CD4-positive, alpha-beta T cell treated with Interleukin-4 for 1 hour (primary cell): ENCODE data around the gene ABCG1.

Source experiments
- DNase-seq, 2 donors: peaks; one replicate each; pipeline ENCODE4 v3.0.0-alpha.2; 2020 to 2022

The ABCG1 gene

DNA sequence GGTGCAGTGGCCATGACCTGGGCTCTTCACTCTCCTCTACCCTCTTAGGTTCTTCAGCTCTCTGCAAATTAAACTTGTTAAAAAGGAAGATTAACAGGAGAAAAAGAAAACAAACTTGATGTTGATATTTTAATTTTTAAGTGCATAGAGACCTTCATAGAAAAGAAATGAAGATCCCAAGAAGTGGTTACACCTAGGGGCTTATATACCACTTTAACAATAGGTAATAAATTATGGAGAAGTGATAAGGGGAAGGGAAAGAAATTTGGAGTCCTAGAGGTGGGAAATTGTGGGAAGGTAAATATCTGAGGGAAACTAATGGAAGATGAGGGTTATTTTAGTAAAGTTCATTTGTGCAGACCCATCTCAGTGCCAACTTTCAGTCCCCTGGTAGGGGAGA, 112.7 kb downstream of the ABCG1 start:
- DNase-seq: no peak

- no peak for DNase-seq
Observed at GRCh38 chr21:42332557-42333317, 113.8 kb downstream of the ABCG1 start.

DNA sequence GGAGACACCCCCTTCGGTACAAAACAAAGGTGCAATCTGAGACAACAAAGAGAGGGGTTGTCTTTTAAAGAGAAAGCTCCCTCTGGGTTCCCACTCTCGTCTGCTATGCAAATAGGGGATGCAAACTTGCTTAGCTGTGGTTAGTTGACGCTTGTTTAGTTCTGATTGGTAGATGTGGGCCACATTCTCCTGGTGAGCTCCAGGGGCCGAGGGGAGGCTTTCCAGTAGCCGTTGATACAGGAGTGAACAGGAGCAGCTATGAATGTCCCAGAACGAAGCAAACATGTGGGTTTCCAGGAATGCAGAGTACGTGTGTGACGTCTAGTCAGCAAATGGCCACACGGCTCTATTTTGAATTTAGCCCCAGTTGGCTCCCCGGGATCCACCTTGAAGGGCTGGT, 117.1 kb downstream of the ABCG1 start:
- DNase-seq: no peak

GRCh38 chr21:42337276-42337675, 118.3 kb downstream of the ABCG1 start:
- DNase-seq: no peak

GRCh38 chr21:42337830-42338728, 119.1 kb downstream of the ABCG1 start:
- peak; percentile 83 to 84 for DNase-seq

DNA sequence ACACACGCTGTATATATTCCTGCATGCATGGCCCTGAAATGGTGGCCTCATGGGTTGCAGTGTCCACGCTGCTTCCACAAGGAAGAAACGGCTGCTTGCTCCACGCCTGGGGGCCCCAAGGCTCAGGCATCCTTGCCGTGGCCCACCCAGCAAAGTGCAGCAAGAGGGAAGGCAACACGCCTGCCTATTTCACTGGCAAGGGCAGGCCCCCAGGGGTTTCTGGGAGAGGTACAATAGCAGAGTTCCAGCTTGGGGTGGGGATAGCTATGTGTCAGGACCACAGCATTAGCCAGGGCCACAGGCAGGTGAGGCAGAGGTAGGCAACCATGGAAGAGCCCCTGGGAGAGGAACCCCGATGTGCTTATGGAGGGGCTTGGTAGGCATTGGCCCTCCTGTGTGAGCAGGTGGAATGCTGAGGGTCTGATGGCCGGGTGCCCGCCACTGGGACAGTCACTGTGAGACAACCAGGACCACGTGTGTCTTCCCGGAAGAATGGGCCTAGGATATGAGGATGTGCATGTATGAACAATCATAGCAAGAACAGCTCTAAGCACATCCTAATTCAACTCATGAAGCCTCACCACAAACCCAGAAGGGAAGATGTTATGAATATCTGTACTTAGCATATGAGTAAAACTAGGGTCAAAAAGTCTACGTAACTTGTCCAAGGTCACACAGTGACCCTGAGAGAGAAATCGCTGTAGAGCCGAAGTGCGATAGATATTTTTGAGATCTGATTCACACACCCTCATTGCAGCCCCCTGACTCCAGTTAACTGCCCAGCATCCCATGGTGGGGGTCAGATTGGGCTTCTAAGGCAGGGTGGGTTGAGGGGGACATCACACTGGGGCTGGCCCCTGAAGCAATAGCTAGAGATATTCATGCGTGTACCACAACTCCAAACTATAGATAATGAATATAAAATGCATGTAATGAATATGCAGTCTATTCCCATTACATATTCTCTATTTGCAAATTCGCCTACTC, 120.1 kb downstream of the ABCG1 start:
- DNase-seq: no peak

DNA sequence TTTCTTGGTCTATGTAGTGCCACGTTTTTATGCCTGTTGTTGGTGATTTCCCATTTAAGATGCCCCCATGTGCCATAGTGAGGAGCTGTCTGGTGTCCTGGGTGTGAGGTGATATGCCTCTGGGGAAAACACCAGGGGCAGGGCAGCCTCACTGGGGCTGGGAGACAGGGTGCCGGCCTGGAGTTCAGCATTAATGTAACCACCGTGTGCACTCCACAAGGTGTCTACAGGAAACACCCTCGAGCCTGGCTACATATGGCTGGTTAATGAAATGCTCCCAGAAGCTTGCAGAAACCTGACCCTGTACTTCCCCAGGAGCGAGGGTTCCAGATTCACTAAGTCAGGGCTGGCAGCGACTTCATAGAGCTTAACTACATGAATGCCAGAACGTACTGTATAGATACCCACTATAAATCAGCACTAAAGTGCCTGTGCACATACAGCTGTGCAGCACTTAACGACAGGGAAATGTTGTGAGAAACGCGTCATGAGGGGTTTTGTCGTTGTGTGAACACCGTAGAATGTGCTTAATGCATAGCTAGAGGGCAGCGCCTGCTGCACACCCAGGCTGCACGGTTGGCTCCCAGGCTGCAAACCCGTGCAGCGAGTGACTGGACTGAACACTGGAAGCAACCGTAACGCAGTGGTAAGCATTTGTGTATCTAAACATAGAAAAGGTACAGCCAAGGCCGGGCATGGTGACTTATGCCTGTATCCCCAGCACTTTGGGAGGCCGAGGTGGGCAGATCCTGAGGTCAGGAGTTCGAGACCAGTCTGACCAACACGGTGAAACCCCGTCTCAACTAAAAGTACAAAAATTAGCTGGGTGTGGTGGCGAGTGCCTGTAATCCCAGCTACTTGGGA, 121.5 kb downstream of the ABCG1 start:
- DNase-seq: no peak

- DNase-seq: no peak
Observed at GRCh38 chr21:42341776-42342542, 123.0 kb downstream of the ABCG1 start.

- DNase-seq: no peak
Observed at GRCh38 chr21:42343101-42343500, 124.2 kb downstream of the ABCG1 start.

- DNase-seq: no peak
Observed at GRCh38 chr21:42343556-42343955, 124.6 kb downstream of the ABCG1 start.

GRCh38 chr21:42343963-42344510, 125.1 kb downstream of the ABCG1 start:
- no peak for DNase-seq

DNA sequence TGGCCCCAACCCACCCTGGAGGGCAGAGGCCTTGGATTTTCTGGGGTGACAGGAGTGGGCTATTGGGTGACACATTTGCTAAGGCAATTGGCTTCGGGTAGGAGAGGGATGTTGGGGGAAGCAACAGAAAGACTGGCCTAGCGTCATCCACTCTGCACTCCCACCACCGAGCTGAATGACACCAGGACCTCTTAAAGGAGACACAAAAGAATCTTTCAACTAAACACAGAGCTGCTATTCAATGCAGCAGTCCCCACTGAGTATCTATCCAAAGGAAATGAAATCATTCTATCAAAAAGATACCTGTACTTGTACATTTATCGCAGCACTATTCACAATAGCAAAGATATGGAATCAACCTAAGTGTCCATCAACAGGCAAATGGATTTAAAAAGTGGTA, 125.7 kb downstream of the ABCG1 start:
- DNase-seq: no peak

DNA sequence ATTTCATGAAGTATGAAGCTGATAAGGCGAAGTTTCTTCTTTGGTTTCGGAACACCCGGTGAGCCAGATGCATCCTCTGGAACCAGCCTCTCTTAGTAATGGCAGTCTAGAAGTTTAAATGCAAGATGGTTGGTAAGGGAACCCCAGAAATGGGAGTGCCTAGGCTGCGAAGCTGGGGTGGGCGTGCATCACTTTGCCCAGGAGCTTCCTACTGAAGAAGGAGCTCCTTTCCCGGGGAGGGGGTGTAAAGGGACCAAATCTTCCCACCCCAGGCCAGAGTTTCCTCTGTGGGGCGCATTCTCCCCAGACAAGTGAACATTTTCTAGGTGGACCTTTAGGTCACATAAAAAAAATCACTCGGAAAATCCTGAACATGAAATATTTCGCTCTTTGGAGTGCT, 127.5 kb downstream of the ABCG1 start:
- DNase-seq: no peak
